Measurements from ENCODE around the gene GAD1. TPM values are rescaled to one million over a fixed set of nuclear protein-coding genes. Genes with fewer than 3 reads are reported as not detected.

GAD1 gene
- total and polyA plus RNA-seq, 2 of the 8 experiments (the other 6 are each of a cell fraction or from before 2014, with no cell fraction given) = 0.65 to 1.0 TPM

DNA sequence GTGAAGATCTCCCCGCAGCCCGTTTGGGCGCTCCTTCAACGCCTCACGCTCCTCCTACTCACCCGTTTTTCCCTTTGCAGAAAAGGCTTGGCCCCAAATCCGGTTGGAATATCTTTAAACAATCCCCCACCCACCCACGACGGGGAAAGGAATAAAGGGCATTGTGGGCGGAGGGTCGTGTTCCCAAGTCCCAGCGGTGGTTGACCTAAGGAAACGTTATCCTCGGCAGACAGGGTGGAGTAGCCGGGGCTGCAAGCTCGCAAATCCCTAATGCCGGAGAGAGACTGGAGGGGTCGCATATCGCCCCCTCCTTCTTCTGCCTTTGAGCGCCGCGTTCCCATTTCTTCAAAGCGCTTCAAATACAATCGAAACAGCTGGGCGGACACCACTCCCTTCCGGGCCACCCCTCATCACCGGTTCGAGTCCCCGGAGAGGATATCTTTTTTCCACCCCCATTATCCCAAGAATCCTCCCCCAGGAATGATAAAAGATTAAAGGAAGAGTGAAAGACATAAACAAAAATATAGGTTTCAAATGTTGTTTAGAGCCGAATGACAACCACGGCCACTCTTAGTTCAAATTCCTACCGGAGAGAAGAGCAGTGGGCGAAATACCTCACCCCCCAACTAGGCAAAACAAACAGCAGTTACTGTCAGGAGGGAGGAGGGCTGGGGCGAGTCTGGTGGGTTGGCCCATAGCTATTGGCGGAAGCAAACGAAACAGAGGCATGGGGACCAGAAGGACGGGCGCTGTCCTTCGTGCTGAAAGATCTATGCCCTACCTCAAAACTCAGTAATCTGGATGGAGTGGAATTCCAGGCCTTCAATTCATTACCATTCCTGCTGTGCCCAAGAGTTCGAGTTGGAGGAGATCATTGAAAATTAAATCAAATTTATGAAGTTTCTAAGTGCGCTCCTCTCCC lies 2.8 kb upstream of the GAD1 start (continued):
- TF ChIP-seq, protein P1, sequence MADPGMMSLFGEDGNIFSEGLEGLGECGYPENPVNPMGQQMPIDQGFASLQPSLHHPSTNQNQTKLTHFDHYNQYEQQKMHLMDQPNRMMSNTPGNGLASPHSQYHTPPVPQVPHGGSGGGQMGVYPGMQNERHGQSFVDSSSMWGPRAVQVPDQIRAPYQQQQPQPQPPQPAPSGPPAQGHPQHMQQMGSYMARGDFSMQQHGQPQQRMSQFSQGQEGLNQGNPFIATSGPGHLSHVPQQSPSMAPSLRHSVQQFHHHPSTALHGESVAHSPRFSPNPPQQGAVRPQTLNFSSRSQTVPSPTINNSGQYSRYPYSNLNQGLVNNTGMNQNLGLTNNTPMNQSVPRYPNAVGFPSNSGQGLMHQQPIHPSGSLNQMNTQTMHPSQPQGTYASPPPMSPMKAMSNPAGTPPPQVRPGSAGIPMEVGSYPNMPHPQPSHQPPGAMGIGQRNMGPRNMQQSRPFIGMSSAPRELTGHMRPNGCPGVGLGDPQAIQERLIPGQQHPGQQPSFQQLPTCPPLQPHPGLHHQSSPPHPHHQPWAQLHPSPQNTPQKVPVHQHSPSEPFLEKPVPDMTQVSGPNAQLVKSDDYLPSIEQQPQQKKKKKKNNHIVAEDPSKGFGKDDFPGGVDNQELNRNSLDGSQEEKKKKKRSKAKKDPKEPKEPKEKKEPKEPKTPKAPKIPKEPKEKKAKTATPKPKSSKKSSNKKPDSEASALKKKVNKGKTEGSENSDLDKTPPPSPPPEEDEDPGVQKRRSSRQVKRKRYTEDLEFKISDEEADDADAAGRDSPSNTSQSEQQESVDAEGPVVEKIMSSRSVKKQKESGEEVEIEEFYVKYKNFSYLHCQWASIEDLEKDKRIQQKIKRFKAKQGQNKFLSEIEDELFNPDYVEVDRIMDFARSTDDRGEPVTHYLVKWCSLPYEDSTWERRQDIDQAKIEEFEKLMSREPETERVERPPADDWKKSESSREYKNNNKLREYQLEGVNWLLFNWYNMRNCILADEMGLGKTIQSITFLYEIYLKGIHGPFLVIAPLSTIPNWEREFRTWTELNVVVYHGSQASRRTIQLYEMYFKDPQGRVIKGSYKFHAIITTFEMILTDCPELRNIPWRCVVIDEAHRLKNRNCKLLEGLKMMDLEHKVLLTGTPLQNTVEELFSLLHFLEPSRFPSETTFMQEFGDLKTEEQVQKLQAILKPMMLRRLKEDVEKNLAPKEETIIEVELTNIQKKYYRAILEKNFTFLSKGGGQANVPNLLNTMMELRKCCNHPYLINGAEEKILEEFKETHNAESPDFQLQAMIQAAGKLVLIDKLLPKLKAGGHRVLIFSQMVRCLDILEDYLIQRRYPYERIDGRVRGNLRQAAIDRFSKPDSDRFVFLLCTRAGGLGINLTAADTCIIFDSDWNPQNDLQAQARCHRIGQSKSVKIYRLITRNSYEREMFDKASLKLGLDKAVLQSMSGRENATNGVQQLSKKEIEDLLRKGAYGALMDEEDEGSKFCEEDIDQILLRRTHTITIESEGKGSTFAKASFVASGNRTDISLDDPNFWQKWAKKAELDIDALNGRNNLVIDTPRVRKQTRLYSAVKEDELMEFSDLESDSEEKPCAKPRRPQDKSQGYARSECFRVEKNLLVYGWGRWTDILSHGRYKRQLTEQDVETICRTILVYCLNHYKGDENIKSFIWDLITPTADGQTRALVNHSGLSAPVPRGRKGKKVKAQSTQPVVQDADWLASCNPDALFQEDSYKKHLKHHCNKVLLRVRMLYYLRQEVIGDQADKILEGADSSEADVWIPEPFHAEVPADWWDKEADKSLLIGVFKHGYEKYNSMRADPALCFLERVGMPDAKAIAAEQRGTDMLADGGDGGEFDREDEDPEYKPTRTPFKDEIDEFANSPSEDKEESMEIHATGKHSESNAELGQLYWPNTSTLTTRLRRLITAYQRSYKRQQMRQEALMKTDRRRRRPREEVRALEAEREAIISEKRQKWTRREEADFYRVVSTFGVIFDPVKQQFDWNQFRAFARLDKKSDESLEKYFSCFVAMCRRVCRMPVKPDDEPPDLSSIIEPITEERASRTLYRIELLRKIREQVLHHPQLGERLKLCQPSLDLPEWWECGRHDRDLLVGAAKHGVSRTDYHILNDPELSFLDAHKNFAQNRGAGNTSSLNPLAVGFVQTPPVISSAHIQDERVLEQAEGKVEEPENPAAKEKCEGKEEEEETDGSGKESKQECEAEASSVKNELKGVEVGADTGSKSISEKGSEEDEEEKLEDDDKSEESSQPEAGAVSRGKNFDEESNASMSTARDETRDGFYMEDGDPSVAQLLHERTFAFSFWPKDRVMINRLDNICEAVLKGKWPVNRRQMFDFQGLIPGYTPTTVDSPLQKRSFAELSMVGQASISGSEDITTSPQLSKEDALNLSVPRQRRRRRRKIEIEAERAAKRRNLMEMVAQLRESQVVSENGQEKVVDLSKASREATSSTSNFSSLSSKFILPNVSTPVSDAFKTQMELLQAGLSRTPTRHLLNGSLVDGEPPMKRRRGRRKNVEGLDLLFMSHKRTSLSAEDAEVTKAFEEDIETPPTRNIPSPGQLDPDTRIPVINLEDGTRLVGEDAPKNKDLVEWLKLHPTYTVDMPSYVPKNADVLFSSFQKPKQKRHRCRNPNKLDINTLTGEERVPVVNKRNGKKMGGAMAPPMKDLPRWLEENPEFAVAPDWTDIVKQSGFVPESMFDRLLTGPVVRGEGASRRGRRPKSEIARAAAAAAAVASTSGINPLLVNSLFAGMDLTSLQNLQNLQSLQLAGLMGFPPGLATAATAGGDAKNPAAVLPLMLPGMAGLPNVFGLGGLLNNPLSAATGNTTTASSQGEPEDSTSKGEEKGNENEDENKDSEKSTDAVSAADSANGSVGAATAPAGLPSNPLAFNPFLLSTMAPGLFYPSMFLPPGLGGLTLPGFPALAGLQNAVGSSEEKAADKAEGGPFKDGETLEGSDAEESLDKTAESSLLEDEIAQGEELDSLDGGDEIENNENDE (IDR thresholded peaks at IDR 0.05; ENCODE audit: insufficient replicate concordance, low read length) = no peak
- TF ChIP-seq SRF (IDR thresholded peaks at IDR 0.05; ENCODE audit: low read depth, low read length) (no peak), ASH2L (IDR thresholded peaks at IDR 0.05; ENCODE audit: low read length) (no peak), GTF2F1 (IDR thresholded peaks at IDR 0.05; ENCODE audit: borderline replicate concordance, low read depth, low read length) (no peak), CHD2 (IDR thresholded peaks at IDR 0.05; ENCODE audit: low read length) (no peak), HDAC6 (IDR thresholded peaks at IDR 0.05; ENCODE audit: low read depth, low read length) (no peak), BRCA1 (IDR thresholded peaks at IDR 0.05; ENCODE audit: low read depth, low read length) (no peak), NRF1 (IDR thresholded peaks at IDR 0.05; ENCODE audit: low read depth, low read length) (no peak)
- TF ChIP-seq, protein P2, sequence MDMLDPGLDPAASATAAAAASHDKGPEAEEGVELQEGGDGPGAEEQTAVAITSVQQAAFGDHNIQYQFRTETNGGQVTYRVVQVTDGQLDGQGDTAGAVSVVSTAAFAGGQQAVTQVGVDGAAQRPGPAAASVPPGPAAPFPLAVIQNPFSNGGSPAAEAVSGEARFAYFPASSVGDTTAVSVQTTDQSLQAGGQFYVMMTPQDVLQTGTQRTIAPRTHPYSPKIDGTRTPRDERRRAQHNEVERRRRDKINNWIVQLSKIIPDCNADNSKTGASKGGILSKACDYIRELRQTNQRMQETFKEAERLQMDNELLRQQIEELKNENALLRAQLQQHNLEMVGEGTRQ (IDR thresholded peaks at IDR 0.05; ENCODE audit: low read length) = no peak
